HepG2 (cell line): Measurements from ENCODE around the gene SRI.

Source experiments
- EP300 ChIP-seq, 3 experiments: sonication (generic) in 1 of 3; formaldehyde crosslinking in 1 of 3; IDR thresholded peaks; 2 replicates each; pipeline versions ENCODE4 v1.5.1 to v1.6.1; 2011 to 2020; ENCODE audit warnings: low read depth in 2 of 3, low read length in 2 of 3, borderline replicate concordance in 1 of 3, improper control_type of control experiment in 1 of 3, mild to moderate bottlenecking in 1 of 3, missing genetic modification reagents in 1 of 3, moderate library complexity in 1 of 3
- HOXD1 ChIP-seq: sonication (generic); formaldehyde crosslinking; IDR thresholded peaks from 2 replicates; pipeline ENCODE4 v1.5.0; 2020; ENCODE audit warnings: missing genetic modification reagents
- JUN ChIP-seq: sonication (generic); formaldehyde crosslinking; IDR thresholded peaks from 2 replicates; pipeline ENCODE4 v1.4.0; 2020; ENCODE audit warnings: mild to moderate bottlenecking, missing genetic modification reagents
- JUND ChIP-seq: sonication (generic); formaldehyde crosslinking; IDR thresholded peaks from 2 replicates; pipeline ENCODE4 v1.8.0; 2022; ENCODE audit warnings: mild to moderate bottlenecking, missing genetic modification reagents
- NCOA2 ChIP-seq: sonication (generic); formaldehyde crosslinking; IDR thresholded peaks from 2 replicates; pipeline ENCODE4 v1.8.0; 2022; ENCODE audit warnings: inconsistent platforms
- POLR2A ChIP-seq, 2 experiments: IDR thresholded peaks; 2 replicates each; pipeline ENCODE4 v1.6.1; 2011; ENCODE audit warnings: low read depth in 2 of 2, low read length in 2 of 2, mild to moderate bottlenecking in 1 of 2, moderate library complexity in 1 of 2; ENCODE audit not compliant: insufficient read depth in 1 of 2
- ZNF282 ChIP-seq: fragments of 450-650 bp; IDR thresholded peaks from 2 replicates; pipeline ENCODE4 v1.6.1; 2018; ENCODE audit not compliant: partially characterized antibody
- ZNF781 ChIP-seq: sonication (generic); formaldehyde crosslinking; IDR thresholded peaks from 2 replicates; pipeline ENCODE4 v1.5.1; 2020; ENCODE audit warnings: borderline replicate concordance, mild to moderate bottlenecking, missing genetic modification reagents; ENCODE audit errors: not compliant biosample characterization
- TF ChIP-seq, protein P1 (sequence below): sonication (generic); formaldehyde crosslinking; IDR thresholded peaks from 2 replicates; pipeline ENCODE4 v1.5.1; 2020; ENCODE audit warnings: mild to moderate bottlenecking, missing genetic modification reagents, moderate library complexity
- TF ChIP-seq, protein P2 (sequence below), 2 experiments: IDR thresholded peaks; 2 replicates each; pipeline ENCODE4 v1.6.1; 2011 to 2012; ENCODE audit warnings: low read length in 2 of 2, borderline replicate concordance in 1 of 2, low read depth in 1 of 2, mild to moderate bottlenecking in 1 of 2, moderate library complexity in 1 of 2

DNA sequence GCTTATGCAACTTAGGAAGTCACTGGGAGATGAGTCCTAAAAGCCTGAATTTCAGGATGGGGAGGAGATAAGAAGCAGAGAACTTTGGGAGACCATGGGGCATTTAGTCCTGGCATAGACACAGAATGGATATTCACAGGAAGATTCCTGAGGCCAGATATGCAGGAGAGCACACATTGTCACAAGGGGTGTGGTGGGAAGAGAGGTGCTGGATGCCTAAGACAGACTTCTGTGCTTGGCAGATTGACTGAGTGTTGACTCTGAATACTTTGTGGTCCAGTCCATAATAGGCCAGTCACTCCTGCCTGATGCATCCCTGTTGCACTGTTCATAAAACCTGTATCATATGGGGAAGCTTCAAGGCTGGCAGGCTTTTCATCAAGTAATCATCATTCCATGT lies 18.5 kb downstream of the SRI start:
- TF ChIP-seq ZNF282 (no peak), JUN (CRISPR knock-in tag) (no peak), ZNF781 (CRISPR knock-in tag) (no peak), POLR2A (IDR thresholded peaks at IDR 0.05; ENCODE audit: insufficient read depth in 1 of 2, low read depth in 2 of 2, low read length in 2 of 2) (no peak), HOXD1 (CRISPR knock-in tag) (no peak), NCOA2 (CRISPR knock-in tag) (no peak), EP300 (IDR thresholded peaks at IDR 0.05; ENCODE audit: low read depth in 2 of 2, low read length in 2 of 2) (no peak), EP300 (CRISPR knock-in tag; IDR thresholded peaks at IDR 0.05; ENCODE audit: borderline replicate concordance) (no peak), JUND (CRISPR knock-in tag) (no peak)
- TF ChIP-seq, protein P1, sequence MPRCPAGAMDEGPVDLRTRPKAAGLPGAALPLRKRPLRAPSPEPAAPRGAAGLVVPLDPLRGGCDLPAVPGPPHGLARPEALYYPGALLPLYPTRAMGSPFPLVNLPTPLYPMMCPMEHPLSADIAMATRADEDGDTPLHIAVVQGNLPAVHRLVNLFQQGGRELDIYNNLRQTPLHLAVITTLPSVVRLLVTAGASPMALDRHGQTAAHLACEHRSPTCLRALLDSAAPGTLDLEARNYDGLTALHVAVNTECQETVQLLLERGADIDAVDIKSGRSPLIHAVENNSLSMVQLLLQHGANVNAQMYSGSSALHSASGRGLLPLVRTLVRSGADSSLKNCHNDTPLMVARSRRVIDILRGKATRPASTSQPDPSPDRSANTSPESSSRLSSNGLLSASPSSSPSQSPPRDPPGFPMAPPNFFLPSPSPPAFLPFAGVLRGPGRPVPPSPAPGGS, result no peak
- TF ChIP-seq, protein P2, sequence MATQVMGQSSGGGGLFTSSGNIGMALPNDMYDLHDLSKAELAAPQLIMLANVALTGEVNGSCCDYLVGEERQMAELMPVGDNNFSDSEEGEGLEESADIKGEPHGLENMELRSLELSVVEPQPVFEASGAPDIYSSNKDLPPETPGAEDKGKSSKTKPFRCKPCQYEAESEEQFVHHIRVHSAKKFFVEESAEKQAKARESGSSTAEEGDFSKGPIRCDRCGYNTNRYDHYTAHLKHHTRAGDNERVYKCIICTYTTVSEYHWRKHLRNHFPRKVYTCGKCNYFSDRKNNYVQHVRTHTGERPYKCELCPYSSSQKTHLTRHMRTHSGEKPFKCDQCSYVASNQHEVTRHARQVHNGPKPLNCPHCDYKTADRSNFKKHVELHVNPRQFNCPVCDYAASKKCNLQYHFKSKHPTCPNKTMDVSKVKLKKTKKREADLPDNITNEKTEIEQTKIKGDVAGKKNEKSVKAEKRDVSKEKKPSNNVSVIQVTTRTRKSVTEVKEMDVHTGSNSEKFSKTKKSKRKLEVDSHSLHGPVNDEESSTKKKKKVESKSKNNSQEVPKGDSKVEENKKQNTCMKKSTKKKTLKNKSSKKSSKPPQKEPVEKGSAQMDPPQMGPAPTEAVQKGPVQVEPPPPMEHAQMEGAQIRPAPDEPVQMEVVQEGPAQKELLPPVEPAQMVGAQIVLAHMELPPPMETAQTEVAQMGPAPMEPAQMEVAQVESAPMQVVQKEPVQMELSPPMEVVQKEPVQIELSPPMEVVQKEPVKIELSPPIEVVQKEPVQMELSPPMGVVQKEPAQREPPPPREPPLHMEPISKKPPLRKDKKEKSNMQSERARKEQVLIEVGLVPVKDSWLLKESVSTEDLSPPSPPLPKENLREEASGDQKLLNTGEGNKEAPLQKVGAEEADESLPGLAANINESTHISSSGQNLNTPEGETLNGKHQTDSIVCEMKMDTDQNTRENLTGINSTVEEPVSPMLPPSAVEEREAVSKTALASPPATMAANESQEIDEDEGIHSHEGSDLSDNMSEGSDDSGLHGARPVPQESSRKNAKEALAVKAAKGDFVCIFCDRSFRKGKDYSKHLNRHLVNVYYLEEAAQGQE (IDR thresholded peaks at IDR 0.05; ENCODE audit: borderline replicate concordance in 1 of 2, low read depth in 1 of 2, low read length in 2 of 2), result no peak
